Fibroblast of lung (primary cell): Measurements from ENCODE around the gene DGKQ. TPM values are rescaled to one million over a fixed set of nuclear protein-coding genes. Genes with fewer than 3 reads are reported as not detected.
A peak's percentile ranks its signal among the peaks of the same experiment; 100 is the strongest.

Experiments
- DNase-seq, 2 donors: peaks; one replicate each; pipeline versions ENCODE4 v3.0.0 to v3.0.0-alpha.2; 2010; ENCODE audit warnings: low read depth in 2 of 2
- H2AFZ ChIP-seq: 2 replicates; pipeline ENCODE4 v1.5.1; 2012; ENCODE audit warnings: low read length, control low read depth, inconsistent platforms
- H3K27ac ChIP-seq: 2 replicates; pipeline ENCODE4 v1.5.1; 2011; ENCODE audit warnings: low read length, control low read depth; ENCODE audit not compliant: insufficient read depth
- H3K27me3 ChIP-seq: 2 replicates; pipeline ENCODE4 v1.5.1; 2011; ENCODE audit warnings: mild to moderate bottlenecking, low read length; ENCODE audit not compliant: control insufficient read depth, insufficient read depth
- H3K36me3 ChIP-seq: 2 replicates; pipeline ENCODE4 v1.5.1; 2011; ENCODE audit warnings: low read length; ENCODE audit not compliant: control insufficient read depth, insufficient read depth
- H3K4me1 ChIP-seq: 2 replicates; pipeline ENCODE4 v1.5.1; 2011; ENCODE audit warnings: low read length; ENCODE audit not compliant: control insufficient read depth, insufficient read depth; ENCODE audit errors: extremely low read depth
- H3K4me2 ChIP-seq: 2 replicates; pipeline ENCODE4 v1.5.1; 2011; ENCODE audit warnings: low read length, control low read depth; ENCODE audit not compliant: insufficient read depth; ENCODE audit errors: extremely low read depth
- H3K4me3 ChIP-seq, 4 experiments: fragments of 200-600 bp in 1 of 4; sonication (generic) in 1 of 4; replicated peaks in 1 of 4; 2 replicates each; pipeline ENCODE4 v1.5.1; 2011 to 2016; ENCODE audit warnings: low read length in 4 of 4, low read depth in 3 of 4, mild to moderate bottlenecking in 3 of 4, control low read depth in 2 of 4, inconsistent platforms in 1 of 4, mixed read lengths in 1 of 4; ENCODE audit not compliant: insufficient read depth in 1 of 4; ENCODE audit errors: control extremely low read depth in 1 of 4
- H3K79me2 ChIP-seq: 2 replicates; pipeline ENCODE4 v1.5.1; 2012; ENCODE audit warnings: mild to moderate bottlenecking, low read length, inconsistent platforms; ENCODE audit not compliant: control insufficient read depth, insufficient read depth
- H3K9ac ChIP-seq: 2 replicates; pipeline ENCODE4 v1.5.1; 2011; ENCODE audit warnings: mild to moderate bottlenecking, low read length, control low read depth; ENCODE audit not compliant: insufficient read depth
- H3K9me3 ChIP-seq: 2 replicates; pipeline ENCODE4 v1.5.1; 2012; ENCODE audit warnings: low read depth, low read length; ENCODE audit not compliant: control insufficient read depth, insufficient read depth
- H4K20me1 ChIP-seq: 2 replicates; pipeline ENCODE4 v1.5.1; 2011; ENCODE audit warnings: low read length; ENCODE audit not compliant: control insufficient read depth, insufficient read depth; ENCODE audit errors: extremely low read depth
- EZH2 ChIP-seq: IDR thresholded peaks from 2 replicates; pipeline ENCODE4 v1.5.1; 2012; ENCODE audit warnings: low read length, control low read depth, mild to moderate bottlenecking; ENCODE audit errors: missing control alignments
- polyA plus RNA-seq, 2 donors: library from polyadenylated mRNA; depleted of rRNA in 1 of 2; stranded (reverse) in 1 of 2; unstranded in 1 of 2; fragments of >200 nt; gene quantifications; 2 replicates each; pipeline ENCODE4 v1.2.1, GENCODE V29; 2011 to 2012; ENCODE audit warnings: missing spikeins in 1 of 2
- total RNA-seq: library from RNA; depleted of rRNA; stranded (reverse); fragments of >200 nt; gene quantifications from 2 replicates; pipeline ENCODE4 v1.2.1, GENCODE V29; 2014
- TF ChIP-seq, protein P1 (sequence below), 2 donors: IDR thresholded peaks in 1 of 2; conservative IDR thresholded peaks in 1 of 2; 1 replicate in 1 of 2; 2 replicates in 1 of 2; pipeline ENCODE4 v1.5.1; 2011 to 2012; ENCODE audit warnings: low read length in 2 of 2, control low read depth in 1 of 2, inconsistent platforms in 1 of 2, low read depth in 1 of 2, mild to moderate bottlenecking in 1 of 2

The DGKQ gene
- total and polyA plus RNA-seq, 2 donors (not counting 1 experiment from before 2014, with no cell fraction given): 2.1 to 13.2 TPM

DNA sequence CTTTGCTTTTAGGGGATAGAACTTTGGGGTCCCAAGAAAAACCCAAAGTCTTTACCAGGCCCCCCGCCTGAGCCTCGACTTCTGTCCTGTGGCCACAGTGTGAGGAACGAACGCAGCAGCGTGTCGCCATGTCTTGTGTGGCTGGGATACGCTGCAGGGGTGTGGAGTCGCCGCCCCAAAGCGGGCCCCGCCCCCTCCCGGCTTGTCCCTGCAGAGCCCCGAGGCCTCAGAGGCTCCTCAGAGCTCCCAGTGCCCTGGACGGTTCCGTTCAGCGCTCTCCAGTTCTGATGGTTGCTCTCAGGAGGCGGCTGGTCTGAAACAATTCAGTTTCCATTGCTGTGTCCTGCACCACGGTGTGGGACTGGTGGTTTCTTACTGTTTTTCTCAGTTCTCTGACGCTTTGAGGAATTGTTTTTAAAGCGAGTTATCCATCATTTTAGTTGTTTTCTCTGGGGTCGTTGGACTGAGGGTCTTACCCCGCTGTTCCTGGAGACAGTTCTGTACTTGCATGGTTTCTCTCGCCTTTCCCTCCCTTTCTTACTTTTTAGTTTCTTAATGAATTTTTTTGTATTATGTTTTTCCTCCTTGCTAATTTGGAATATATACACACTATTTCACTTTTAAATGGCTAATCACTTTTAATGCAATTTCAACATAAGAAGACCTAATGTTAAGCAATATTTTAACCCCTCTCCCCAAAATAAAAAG lies 11.9 kb upstream of the DGKQ start:
- TF ChIP-seq, protein P1, sequence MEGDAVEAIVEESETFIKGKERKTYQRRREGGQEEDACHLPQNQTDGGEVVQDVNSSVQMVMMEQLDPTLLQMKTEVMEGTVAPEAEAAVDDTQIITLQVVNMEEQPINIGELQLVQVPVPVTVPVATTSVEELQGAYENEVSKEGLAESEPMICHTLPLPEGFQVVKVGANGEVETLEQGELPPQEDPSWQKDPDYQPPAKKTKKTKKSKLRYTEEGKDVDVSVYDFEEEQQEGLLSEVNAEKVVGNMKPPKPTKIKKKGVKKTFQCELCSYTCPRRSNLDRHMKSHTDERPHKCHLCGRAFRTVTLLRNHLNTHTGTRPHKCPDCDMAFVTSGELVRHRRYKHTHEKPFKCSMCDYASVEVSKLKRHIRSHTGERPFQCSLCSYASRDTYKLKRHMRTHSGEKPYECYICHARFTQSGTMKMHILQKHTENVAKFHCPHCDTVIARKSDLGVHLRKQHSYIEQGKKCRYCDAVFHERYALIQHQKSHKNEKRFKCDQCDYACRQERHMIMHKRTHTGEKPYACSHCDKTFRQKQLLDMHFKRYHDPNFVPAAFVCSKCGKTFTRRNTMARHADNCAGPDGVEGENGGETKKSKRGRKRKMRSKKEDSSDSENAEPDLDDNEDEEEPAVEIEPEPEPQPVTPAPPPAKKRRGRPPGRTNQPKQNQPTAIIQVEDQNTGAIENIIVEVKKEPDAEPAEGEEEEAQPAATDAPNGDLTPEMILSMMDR (conservative IDR thresholded peaks at IDR 0.05 in 1 of 2, IDR thresholded peaks at IDR 0.05 in 1 of 2; ENCODE audit: low read depth in 1 of 2, low read length in 2 of 2): no peak
- TF ChIP-seq EZH2: no peak
- H3K27me3 ChIP-seq: no peaks in the 10 kb centered on the region
- DNase-seq: peak; percentile 23 to 34
- peak overlapping the region; percentile 64 for H2AFZ ChIP-seq
- peak overlapping the region; percentile 62 for H3K4me2 ChIP-seq
- no peaks in the 10 kb centered on the region for H3K9me3 ChIP-seq
- H3K9ac ChIP-seq: no peak overlapping the region
- H3K27ac ChIP-seq: no peak overlapping the region
- no peaks in the 10 kb centered on the region for H4K20me1 ChIP-seq
- peak overlapping the region in 2 of 4 experiments; percentile 6 to 38 for H3K4me3 ChIP-seq
- no peaks in the 10 kb centered on the region for H3K79me2 ChIP-seq
- peaks cover 2% of the 10 kb centered on the region for H3K36me3 ChIP-seq
- H3K4me1 ChIP-seq: no peaks in the 10 kb centered on the region

DNA sequence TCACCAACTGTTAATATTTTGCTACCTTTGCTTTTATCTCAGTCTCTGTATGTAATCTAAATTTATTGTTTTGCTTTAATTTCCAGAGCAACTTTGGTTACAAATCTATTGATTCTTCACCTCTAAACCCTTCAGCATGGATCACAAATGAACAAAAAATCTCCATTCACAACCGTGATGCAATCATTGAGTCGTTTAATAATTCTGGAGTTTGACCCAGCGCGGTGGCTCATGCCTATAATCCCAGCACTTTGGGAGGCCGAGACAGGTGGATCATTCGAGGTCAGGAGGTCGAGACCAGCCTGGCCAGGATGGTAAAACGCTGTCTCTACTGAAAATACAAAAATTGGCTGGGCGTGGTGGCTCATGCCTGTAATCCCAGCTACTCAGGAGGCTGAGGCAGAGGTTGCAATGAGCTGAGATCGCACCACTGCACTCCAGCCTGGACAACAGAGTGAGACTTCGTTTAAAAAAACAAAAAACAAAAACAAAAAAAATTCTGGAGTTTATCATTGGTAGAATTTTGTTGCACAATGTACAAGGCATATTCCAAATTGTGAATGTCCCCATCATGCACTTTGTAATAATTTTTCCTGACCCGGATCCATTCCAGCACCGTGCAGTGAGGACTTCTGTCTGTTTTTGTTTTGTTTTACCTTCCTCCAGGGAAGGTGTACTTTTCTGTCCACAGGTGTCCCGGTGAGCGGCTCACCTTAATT lies 11.1 kb upstream of the DGKQ start:
- Histone ChIP-seq H3K27ac (no peak overlapping the region), H3K9ac (no peak overlapping the region), H2AFZ (peak overlapping the region; percentile 64), H3K27me3 (no peaks in the 10 kb centered on the region), H4K20me1 (no peaks in the 10 kb centered on the region), H3K79me2 (no peaks in the 10 kb centered on the region), H3K4me3 (peak overlapping the region in 1 of 4 experiments; percentile 38), H3K4me2 (peak overlapping the region; percentile 62), H3K36me3 (no peaks in the 10 kb centered on the region), H3K4me1 (no peaks in the 10 kb centered on the region), H3K9me3 (no peaks in the 10 kb centered on the region)
- no peak for DNase-seq
- no peak for TF ChIP-seq EZH2
- TF ChIP-seq, protein P1 (conservative IDR thresholded peaks at IDR 0.05 in 1 of 2, IDR thresholded peaks at IDR 0.05 in 1 of 2; ENCODE audit: low read depth in 1 of 2, low read length in 2 of 2): no peak

DNA sequence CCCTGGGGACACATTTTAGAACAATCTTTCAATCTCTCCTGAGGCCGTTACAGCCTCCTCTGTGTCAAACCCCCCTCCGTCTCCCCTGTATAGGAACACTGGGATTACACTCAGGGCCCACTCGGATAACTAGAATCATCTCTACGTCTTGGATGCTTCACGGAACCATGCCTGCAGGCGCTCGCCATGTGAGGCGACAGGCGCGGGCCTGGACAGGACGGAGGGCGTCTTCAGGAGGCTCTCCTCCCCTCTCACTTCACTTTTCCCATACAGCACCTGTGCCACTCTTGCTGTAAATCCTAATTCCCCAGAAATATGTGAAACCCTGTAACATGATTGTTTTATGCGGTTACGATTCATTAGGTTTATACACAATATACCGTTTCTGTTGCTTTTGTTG lies 9.4 kb upstream of the DGKQ start:
- no peak overlapping the region for H3K4me2 ChIP-seq
- H3K9me3 ChIP-seq: no peaks in the 10 kb centered on the region
- H3K79me2 ChIP-seq: no peaks in the 10 kb centered on the region
- H3K4me1 ChIP-seq: no peaks in the 10 kb centered on the region
- no peaks in the 10 kb centered on the region for H4K20me1 ChIP-seq
- H2AFZ ChIP-seq: no peak overlapping the region
- DNase-seq: no peak
- no peaks in the 10 kb centered on the region for H3K36me3 ChIP-seq
- no peak for TF ChIP-seq EZH2
- TF ChIP-seq, protein P1 (conservative IDR thresholded peaks at IDR 0.05 in 1 of 2, IDR thresholded peaks at IDR 0.05 in 1 of 2; ENCODE audit: low read depth in 1 of 2, low read length in 2 of 2): no peak
- no peaks in the 10 kb centered on the region for H3K27me3 ChIP-seq
- no peak overlapping the region for H3K4me3 ChIP-seq
- no peak overlapping the region for H3K27ac ChIP-seq
- no peak overlapping the region for H3K9ac ChIP-seq
